ENCODE data around the gene NBL1. TPM values are rescaled to one million over a fixed set of nuclear protein-coding genes. Genes with fewer than 3 reads are reported as not detected.
A peak's percentile ranks its signal among the peaks of the same experiment; 100 is the strongest.

Gene NBL1
- total RNA-seq, 1 experiment from 2014 or later, result 117 TPM

DNA sequence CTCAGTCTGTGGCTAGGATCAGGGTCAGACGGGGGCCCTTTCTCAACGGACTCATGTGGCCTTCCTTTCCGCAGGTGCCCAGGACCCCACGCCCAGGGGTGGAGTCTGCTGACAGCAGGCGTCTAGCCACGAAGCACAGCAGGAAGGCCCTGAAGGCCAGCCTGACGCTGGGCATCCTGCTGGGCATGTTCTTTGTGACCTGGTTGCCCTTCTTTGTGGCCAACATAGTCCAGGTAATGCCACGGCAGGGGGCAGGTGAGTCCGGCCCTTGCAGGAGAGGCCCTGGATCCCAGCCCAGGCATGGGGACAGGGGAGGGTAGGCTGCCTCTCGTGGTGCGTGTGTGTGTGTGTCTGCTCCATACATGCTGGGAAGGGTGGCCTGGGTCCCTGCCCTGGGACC, 34.4 kb downstream of the NBL1 start:
- CTCF ChIA-PET, result no interaction called here
- H3K4me2 ChIP-seq (ENCODE audit: low read length), result no peak overlapping the region

DNA sequence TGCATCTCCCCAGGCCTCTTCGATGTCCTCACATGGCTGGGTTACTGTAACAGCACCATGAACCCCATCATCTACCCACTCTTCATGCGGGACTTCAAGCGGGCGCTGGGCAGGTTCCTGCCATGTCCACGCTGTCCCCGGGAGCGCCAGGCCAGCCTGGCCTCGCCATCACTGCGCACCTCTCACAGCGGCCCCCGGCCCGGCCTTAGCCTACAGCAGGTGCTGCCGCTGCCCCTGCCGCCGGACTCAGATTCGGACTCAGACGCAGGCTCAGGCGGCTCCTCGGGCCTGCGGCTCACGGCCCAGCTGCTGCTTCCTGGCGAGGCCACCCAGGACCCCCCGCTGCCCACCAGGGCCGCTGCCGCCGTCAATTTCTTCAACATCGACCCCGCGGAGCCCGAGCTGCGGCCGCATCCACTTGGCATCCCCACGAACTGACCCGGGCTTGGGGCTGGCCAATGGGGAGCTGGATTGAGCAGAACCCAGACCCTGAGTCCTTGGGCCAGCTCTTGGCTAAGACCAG, 34.9 kb downstream of the NBL1 start:
- H3K9me2 ChIP-seq (replicated peaks; ENCODE audit: low read length), result no peaks in the 10 kb centered on the region
- BruUV-seq (replicated peaks), result no TSS peak
- no peak for TF ChIP-seq EZH2 (IDR thresholded peaks at IDR 0.05; ENCODE audit: low read length, unreplicated experiment)
- no peak for TF ChIP-seq EZH2phosphoT487 (IDR thresholded peaks at IDR 0.05; ENCODE audit: borderline replicate concordance, low read length)
- TF ChIP-seq, protein P1, sequence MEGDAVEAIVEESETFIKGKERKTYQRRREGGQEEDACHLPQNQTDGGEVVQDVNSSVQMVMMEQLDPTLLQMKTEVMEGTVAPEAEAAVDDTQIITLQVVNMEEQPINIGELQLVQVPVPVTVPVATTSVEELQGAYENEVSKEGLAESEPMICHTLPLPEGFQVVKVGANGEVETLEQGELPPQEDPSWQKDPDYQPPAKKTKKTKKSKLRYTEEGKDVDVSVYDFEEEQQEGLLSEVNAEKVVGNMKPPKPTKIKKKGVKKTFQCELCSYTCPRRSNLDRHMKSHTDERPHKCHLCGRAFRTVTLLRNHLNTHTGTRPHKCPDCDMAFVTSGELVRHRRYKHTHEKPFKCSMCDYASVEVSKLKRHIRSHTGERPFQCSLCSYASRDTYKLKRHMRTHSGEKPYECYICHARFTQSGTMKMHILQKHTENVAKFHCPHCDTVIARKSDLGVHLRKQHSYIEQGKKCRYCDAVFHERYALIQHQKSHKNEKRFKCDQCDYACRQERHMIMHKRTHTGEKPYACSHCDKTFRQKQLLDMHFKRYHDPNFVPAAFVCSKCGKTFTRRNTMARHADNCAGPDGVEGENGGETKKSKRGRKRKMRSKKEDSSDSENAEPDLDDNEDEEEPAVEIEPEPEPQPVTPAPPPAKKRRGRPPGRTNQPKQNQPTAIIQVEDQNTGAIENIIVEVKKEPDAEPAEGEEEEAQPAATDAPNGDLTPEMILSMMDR (conservative IDR thresholded peaks at IDR 0.05; ENCODE audit: low read depth, low read length), result no peak
- no peak for ATAC-seq
- H3K36me3 ChIP-seq (ENCODE audit: low read depth, low read length), result no peaks in the 10 kb centered on the region
- no peaks in the 10 kb centered on the region for H3K9me3 ChIP-seq (ENCODE audit: low read length)
- H3K9ac ChIP-seq (ENCODE audit: low read length), result no peak overlapping the region
- no peak overlapping the region for H3K27ac ChIP-seq (ENCODE audit: low read length)
- no peak overlapping the region for H3K4me2 ChIP-seq (ENCODE audit: low read length)
- H3F3A ChIP-seq (ENCODE audit: low read length, unreplicated experiment), result no peaks in the 10 kb centered on the region
- no peaks in the 10 kb centered on the region for H4K20me1 ChIP-seq (ENCODE audit: low read length)
- intact Hi-C loops (cut with micrococcal nuclease), result no loop called here
- ChIA-PET POLR2A (ENCODE audit: unreplicated experiment) (no interaction called here), CTCF (no interaction called here)
- no peaks in the 10 kb centered on the region for H3K79me2 ChIP-seq (ENCODE audit: low read length)
- H3K4me1 ChIP-seq (ENCODE audit: insufficient read depth, low read length), result no peaks in the 10 kb centered on the region
- H3K4me3 ChIP-seq (ENCODE audit: low read length), result no peak overlapping the region
- no peak for DNase-seq
- H3K27me3 ChIP-seq (ENCODE audit: low read length), result no peaks in the 10 kb centered on the region
- no peak overlapping the region for H2AFZ ChIP-seq (ENCODE audit: low read length)

More for the DNA sequence above, 34.4 kb downstream of the NBL1 start:
- POLR2A ChIA-PET (ENCODE audit: unreplicated experiment), result no interaction called here
- Histone ChIP-seq H3K4me1 (ENCODE audit: insufficient read depth, low read length) (no peaks in the 10 kb centered on the region), H3K36me3 (ENCODE audit: low read depth, low read length) (no peaks in the 10 kb centered on the region), H3K27ac (ENCODE audit: low read length) (no peak overlapping the region), H4K20me1 (ENCODE audit: low read length) (no peaks in the 10 kb centered on the region), H3K79me2 (ENCODE audit: low read length) (no peaks in the 10 kb centered on the region), H3F3A (ENCODE audit: low read length, unreplicated experiment) (no peaks in the 10 kb centered on the region), H3K9me3 (ENCODE audit: low read length) (no peaks in the 10 kb centered on the region), H3K4me3 (ENCODE audit: low read length) (no peak overlapping the region), H3K27me3 (ENCODE audit: low read length) (no peaks in the 10 kb centered on the region), H3K9ac (ENCODE audit: low read length) (no peak overlapping the region), H3K9me2 (replicated peaks; ENCODE audit: low read length) (no peaks in the 10 kb centered on the region), H2AFZ (ENCODE audit: low read length) (no peak overlapping the region)
- ATAC-seq, result no peak
- no peak for DNase-seq
- TF ChIP-seq EZH2phosphoT487 (IDR thresholded peaks at IDR 0.05; ENCODE audit: borderline replicate concordance, low read length) (no peak), EZH2 (IDR thresholded peaks at IDR 0.05; ENCODE audit: low read length, unreplicated experiment) (no peak)
- TF ChIP-seq, protein P1 (conservative IDR thresholded peaks at IDR 0.05; ENCODE audit: low read depth, low read length), result no peak
- BruUV-seq (replicated peaks), result no TSS peak
- intact Hi-C loops (cut with micrococcal nuclease), result no loop called here

DNA sequence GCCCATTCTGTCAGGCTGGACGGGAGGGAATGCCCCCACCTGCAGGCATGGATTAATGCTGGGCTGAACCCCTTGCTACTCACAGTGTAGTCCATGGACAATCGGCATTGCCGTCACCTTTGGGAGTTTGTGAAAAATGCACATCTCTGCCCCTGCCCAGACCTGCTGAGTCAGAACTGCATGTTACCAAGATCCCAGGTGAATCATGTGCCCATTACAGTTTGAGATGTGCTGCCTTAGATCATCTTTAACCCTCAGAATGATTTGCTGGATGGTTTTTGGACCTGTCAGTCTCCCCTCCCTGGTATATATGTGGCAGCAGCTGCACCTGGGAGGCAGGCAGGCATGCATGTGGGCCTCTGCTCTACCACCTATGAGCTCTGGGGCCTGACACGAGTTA, 35.6 kb downstream of the NBL1 start:
- Histone ChIP-seq H3K4me2 (ENCODE audit: low read length) (no peak overlapping the region), H3K27ac (ENCODE audit: low read length) (no peak overlapping the region), H3K9me2 (replicated peaks; ENCODE audit: low read length) (no peaks in the 10 kb centered on the region), H3K27me3 (ENCODE audit: low read length) (no peaks in the 10 kb centered on the region), H3F3A (ENCODE audit: low read length, unreplicated experiment) (no peaks in the 10 kb centered on the region), H2AFZ (ENCODE audit: low read length) (no peak overlapping the region), H3K9ac (ENCODE audit: low read length) (no peak overlapping the region), H3K9me3 (ENCODE audit: low read length) (no peaks in the 10 kb centered on the region), H3K36me3 (ENCODE audit: low read depth, low read length) (no peaks in the 10 kb centered on the region), H3K4me3 (ENCODE audit: low read length) (no peak overlapping the region), H3K79me2 (ENCODE audit: low read length) (no peaks in the 10 kb centered on the region), H3K4me1 (ENCODE audit: insufficient read depth, low read length) (no peaks in the 10 kb centered on the region), H4K20me1 (ENCODE audit: low read length) (no peaks in the 10 kb centered on the region)
- TF ChIP-seq EZH2 (IDR thresholded peaks at IDR 0.05; ENCODE audit: low read length, unreplicated experiment) (no peak), EZH2phosphoT487 (IDR thresholded peaks at IDR 0.05; ENCODE audit: borderline replicate concordance, low read length) (no peak)
- TF ChIP-seq, protein P1 (conservative IDR thresholded peaks at IDR 0.05; ENCODE audit: low read depth, low read length), result no peak
- DNase-seq (no peak), ATAC-seq (peak; percentile 24; the same call in 1 of the 2 replicates)
- CTCF ChIA-PET, result no interaction called here
- POLR2A ChIA-PET (ENCODE audit: unreplicated experiment), result no interaction called here
- intact Hi-C loops (cut with micrococcal nuclease), result no loop called here
- no TSS peak for BruUV-seq (replicated peaks)

All from PC-3 (cell line).